Upper lobe of left lung (tissue), 6 donors: ENCODE results near the gene ERP29. TPM values are rescaled to one million over a fixed set of nuclear protein-coding genes. Genes with fewer than 3 reads are reported as not detected.
"Not testable (repeated sequence)": the region's sequence is repeated elsewhere in the genome, so short reads cannot be mapped to it uniquely, and the experiment has no call there.

ENCODE experiments used
- ATAC-seq, 2 donors: fragments of 200-7000 bp; cut with Tn5 transposase; one replicate each; pipeline ENCODE4 v1.9.1; 2022; ENCODE audit warnings: mild to moderate bottlenecking in 2 of 2, moderate library complexity in 2 of 2; ENCODE audit not compliant: low FRiP score in 2 of 2
- DNase-seq, 2 donors: peaks; one replicate each; pipeline ENCODE4 v3.0.0-alpha.2; 2019 to 2020
- H3K27ac ChIP-seq, 4 donors: fragments of 200-600 bp; sonication (generic); one replicate each; pipeline ENCODE4 v1.5.1; 2016 to 2019
- H3K27me3 ChIP-seq, 4 donors: fragments of 200-600 bp; sonication (generic); one replicate each; pipeline ENCODE4 v1.5.1; 2017 to 2019
- H3K36me3 ChIP-seq, 4 donors: fragments of 200-600 bp; sonication (generic); one replicate each; pipeline ENCODE4 v1.5.1; 2016 to 2019
- H3K4me1 ChIP-seq, 4 donors: fragments of 200-600 bp; sonication (generic); one replicate each; pipeline ENCODE4 v1.5.1; 2018 to 2019
- H3K4me3 ChIP-seq, 4 donors: fragments of 200-600 bp; sonication (generic); one replicate each; pipeline ENCODE4 v1.5.1; 2017 to 2019; ENCODE audit warnings: mild to moderate bottlenecking in 2 of 4, moderate library complexity in 1 of 4
- H3K9me3 ChIP-seq, 4 donors: fragments of 200-600 bp; sonication (generic); one replicate each; pipeline ENCODE4 v1.5.1; 2018 to 2019
- EP300 ChIP-seq, 4 donors: sonication (generic); formaldehyde crosslinking; IDR thresholded peaks; one replicate each; pipeline ENCODE4 v1.5.1; 2017; ENCODE audit warnings: antibody characterized with exemption in 4 of 4, control low read depth in 2 of 4
- POLR2A ChIP-seq, 4 donors: fragments of 450-650 bp; IDR thresholded peaks; one replicate each; pipeline ENCODE4 v1.5.1; 2016 to 2017; ENCODE audit warnings: antibody characterized with exemption in 4 of 4, mild to moderate bottlenecking in 2 of 4
- POLR2AphosphoS5 ChIP-seq, 2 donors: sonication (generic); formaldehyde crosslinking; IDR thresholded peaks; one replicate each; pipeline ENCODE4 v1.5.1; 2017; ENCODE audit warnings: antibody characterized with exemption in 2 of 2
- WGBS, 2 donors: methylation state at CpG; one replicate each; pipeline ENCODE4 v1.1.5; 2017 to 2018; 5-methylcytosine and 5-hydroxymethylcytosine counted together
- total RNA-seq, 6 donors: library from RNA; depleted of rRNA in 4 of 6; stranded (reverse); fragments of >200 nt in 4 of 6; gene quantifications; one replicate each; pipeline versions ENCODE4 v1.1.0 to v1.2.1, GENCODE V29; 2016 to 2021
- TF ChIP-seq, protein P1 (sequence below), 6 experiments: fragments of 450-650 bp in 4 of 6; fragments of 200-600 bp in 2 of 6; sonication (generic) in 2 of 6; IDR thresholded peaks; one replicate each; pipeline ENCODE4 v1.5.1; 2016 to 2019; ENCODE audit warnings: antibody characterized with exemption in 6 of 6
- donor health status: DM: no; HTN: no; CAD: no; lungs with moderate emphysema.
- donor health status: DM: no; HTN: yes; CAD: no; lungs with severe emphysema.

ERP29 gene
- total RNA-seq, 6 donors from 2014 or later, result 32.5 to 149 (median 72.2) TPM

- TF ChIP-seq EP300 (IDR thresholded peaks at IDR 0.05), result no peak
- no peak for TF ChIP-seq POLR2AphosphoS5 (IDR thresholded peaks at IDR 0.05)
- TF ChIP-seq, protein P1, sequence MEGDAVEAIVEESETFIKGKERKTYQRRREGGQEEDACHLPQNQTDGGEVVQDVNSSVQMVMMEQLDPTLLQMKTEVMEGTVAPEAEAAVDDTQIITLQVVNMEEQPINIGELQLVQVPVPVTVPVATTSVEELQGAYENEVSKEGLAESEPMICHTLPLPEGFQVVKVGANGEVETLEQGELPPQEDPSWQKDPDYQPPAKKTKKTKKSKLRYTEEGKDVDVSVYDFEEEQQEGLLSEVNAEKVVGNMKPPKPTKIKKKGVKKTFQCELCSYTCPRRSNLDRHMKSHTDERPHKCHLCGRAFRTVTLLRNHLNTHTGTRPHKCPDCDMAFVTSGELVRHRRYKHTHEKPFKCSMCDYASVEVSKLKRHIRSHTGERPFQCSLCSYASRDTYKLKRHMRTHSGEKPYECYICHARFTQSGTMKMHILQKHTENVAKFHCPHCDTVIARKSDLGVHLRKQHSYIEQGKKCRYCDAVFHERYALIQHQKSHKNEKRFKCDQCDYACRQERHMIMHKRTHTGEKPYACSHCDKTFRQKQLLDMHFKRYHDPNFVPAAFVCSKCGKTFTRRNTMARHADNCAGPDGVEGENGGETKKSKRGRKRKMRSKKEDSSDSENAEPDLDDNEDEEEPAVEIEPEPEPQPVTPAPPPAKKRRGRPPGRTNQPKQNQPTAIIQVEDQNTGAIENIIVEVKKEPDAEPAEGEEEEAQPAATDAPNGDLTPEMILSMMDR (IDR thresholded peaks at IDR 0.05), result no peak
- no peak for TF ChIP-seq POLR2A (IDR thresholded peaks at IDR 0.05)
- Histone ChIP-seq H3K36me3 (no peaks in the 10 kb centered on the region), H3K27me3 (no peaks in the 10 kb centered on the region), H3K4me1 (peaks cover 10 to 21% (median 19%) of the 10 kb centered on the region in 4 donors), H3K9me3 (no peaks in the 10 kb centered on the region), H3K27ac (no peak overlapping the region), H3K4me3 (no peak overlapping the region)
- no peak for ATAC-seq
- 54 to 82% methylated on average over 9 of the region's 9 CpGs for WGBS, 2 donors
- DNase-seq, result peak in 1 of 2 donors; percentile 49
These were observed 5.3 kb upstream of the ERP29 start for GRCh38 chr12:112007945-112008344.

DNA sequence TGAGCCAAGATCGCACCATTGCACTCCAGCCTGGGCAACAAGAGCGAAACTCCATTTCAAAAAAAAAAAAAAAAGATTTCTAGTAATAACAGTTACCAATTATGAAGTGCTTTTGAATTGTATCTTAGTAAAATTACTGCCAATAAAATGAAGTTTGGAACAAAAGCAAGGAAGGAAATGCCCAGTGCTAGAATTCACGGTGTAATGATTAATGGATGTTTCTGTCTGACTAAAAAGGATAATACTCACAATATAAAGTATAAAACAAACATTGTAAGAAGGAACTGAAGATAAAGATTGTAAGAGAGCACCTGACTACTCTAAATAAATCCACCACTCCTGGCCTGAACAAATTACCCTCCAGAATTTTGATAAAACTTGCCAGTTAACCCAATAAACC lies 4.3 kb upstream of the ERP29 start:
- ATAC-seq (no peak), DNase-seq (no peak)
- WGBS, 2 donors, result 52 to 59% methylated on average over 3 of the region's 3 CpGs
- peaks cover 10 to 21% (median 19%) of the 10 kb centered on the region in 4 donors for H3K4me1 ChIP-seq
- H3K27ac ChIP-seq, result no peak overlapping the region
- H3K36me3 ChIP-seq, result no peaks in the 10 kb centered on the region
- H3K4me3 ChIP-seq, result no peak overlapping the region
- H3K9me3 ChIP-seq, result no peaks in the 10 kb centered on the region
- no peaks in the 10 kb centered on the region for H3K27me3 ChIP-seq
- TF ChIP-seq EP300 (IDR thresholded peaks at IDR 0.05) (no peak), POLR2A (IDR thresholded peaks at IDR 0.05) (no peak), POLR2AphosphoS5 (IDR thresholded peaks at IDR 0.05) (no peak)
- TF ChIP-seq, protein P1 (IDR thresholded peaks at IDR 0.05), result no peak

- not testable (repeated sequence) for H3K27ac ChIP-seq
These were observed 3.6 kb upstream of the ERP29 start for GRCh38 chr12:112009596-112009995.

GRCh38 chr12:112010415-112011344 lies 2.5 kb upstream of the ERP29 start:
- Histone ChIP-seq H3K27ac (no peak overlapping the region), H3K4me3 (no peak overlapping the region), H3K4me1 (peaks cover 23 to 39% (median 30%) of the 10 kb centered on the region in 4 donors), H3K9me3 (no peaks in the 10 kb centered on the region), H3K36me3 (no peaks in the 10 kb centered on the region), H3K27me3 (no peaks in the 10 kb centered on the region)
- no peak for ATAC-seq
- WGBS, 2 donors, result 90 to 96% methylated on average over 3 to 8 of the region's 8 CpGs
- DNase-seq, result peak in 1 of 2 donors; percentile 38
- TF ChIP-seq EP300 (IDR thresholded peaks at IDR 0.05) (no peak), POLR2AphosphoS5 (IDR thresholded peaks at IDR 0.05) (no peak), POLR2A (IDR thresholded peaks at IDR 0.05) (no peak)
- TF ChIP-seq, protein P1 (IDR thresholded peaks at IDR 0.05), result no peak

More at GRCh38 chr12:112009596-112009995, 3.6 kb upstream of the ERP29 start:
- H3K4me1 ChIP-seq, result peaks cover 15 to 28% (median 24%) of the 10 kb centered on the region in 4 donors
- WGBS, 2 donors, result 68 to 81% methylated on average over 3 of the region's 3 CpGs
- not testable (repeated sequence) for ATAC-seq, DNase-seq, H3K27me3 ChIP-seq, H3K4me3 ChIP-seq, H3K36me3 ChIP-seq, H3K9me3 ChIP-seq

GRCh38 chr12:112011685-112012084 lies 1.5 kb upstream of the ERP29 start:
- peak overlapping the region; percentile 94 to 97 (median 94) for H3K27ac ChIP-seq
- H3K4me1 ChIP-seq, result peaks cover 23 to 43% (median 30%) of the 10 kb centered on the region in 4 donors
- no peak for ATAC-seq
- TF ChIP-seq EP300 (IDR thresholded peaks at IDR 0.05), result no peak
- TF ChIP-seq POLR2A (IDR thresholded peaks at IDR 0.05), result no peak
- TF ChIP-seq, protein P1 (IDR thresholded peaks at IDR 0.05), result no peak
- TF ChIP-seq POLR2AphosphoS5 (IDR thresholded peaks at IDR 0.05), result no peak
- DNase-seq, result no peak
- 81 to 91% methylated on average over 8 of the region's 8 CpGs for WGBS, 2 donors
- no peaks in the 10 kb centered on the region for H3K9me3 ChIP-seq
- peaks cover 0 to 7% (median 2%) of the 10 kb centered on the region in 4 donors for H3K36me3 ChIP-seq
- H3K27me3 ChIP-seq, result no peaks in the 10 kb centered on the region
- peak overlapping the region in 3 of 4 donors; percentile 84 to 99 (median 99) for H3K4me3 ChIP-seq
